Pons (tissue), 1 donor: ENCODE measurements around the gene MAS1.
"Not testable (repeated sequence)": the region's sequence is repeated elsewhere in the genome, so short reads cannot be mapped to it uniquely, and the experiment has no call there.

Source experiments
- DNase-seq: peaks from one replicate; pipeline ENCODE4 v3.0.0-alpha.2; 2016; ENCODE audit warnings: low spot score

MAS1 gene

GRCh38 chr6:159916752-159917151, 26.0 kb downstream of the MAS1 start:
- no peak for DNase-seq

- DNase-seq, result no peak
Measured at GRCh38 chr6:159919011-159919511, 28.3 kb downstream of the MAS1 start.

GRCh38 chr6:159919800-159920199, 29.0 kb downstream of the MAS1 start:
- DNase-seq, result no peak

- DNase-seq, result not testable (repeated sequence)
Measured at GRCh38 chr6:159924150-159924549, 33.4 kb downstream of the MAS1 start.

GRCh38 chr6:159926542-159927203, 35.9 kb downstream of the MAS1 start:
- DNase-seq, result no peak

GRCh38 chr6:159929819-159930218, 39.0 kb downstream of the MAS1 start:
- no peak for DNase-seq

GRCh38 chr6:159931112-159931511, 40.3 kb downstream of the MAS1 start:
- no peak for DNase-seq

- DNase-seq, result no peak
Measured at GRCh38 chr6:159931846-159932245, 41.1 kb downstream of the MAS1 start.

GRCh38 chr6:159933077-159933476, 42.3 kb downstream of the MAS1 start:
- no peak for DNase-seq

GRCh38 chr6:159934181-159934580, 43.4 kb downstream of the MAS1 start:
- DNase-seq, result no peak

- DNase-seq, result no peak
Measured at GRCh38 chr6:159935065-159935464, 44.3 kb downstream of the MAS1 start.

GRCh38 chr6:159935633-159936032, 44.8 kb downstream of the MAS1 start:
- DNase-seq, result no peak

GRCh38 chr6:159939591-159940016, 48.8 kb downstream of the MAS1 start:
- DNase-seq, result no peak
